Mesodermal cell (in vitro differentiated cells): ENCODE results near the gene HSF2BP.
"Not testable (repeated sequence)": the region's sequence is repeated elsewhere in the genome, so short reads cannot be mapped to it uniquely, and the experiment has no call there.

ENCODE experiments used
- H3K27ac ChIP-seq: 2 replicates; pipeline ENCODE4 v1.7.0; 2013; ENCODE audit warnings: mild to moderate bottlenecking, low read depth, low read length, moderate library complexity; ENCODE audit not compliant: severe bottlenecking
- H3K36me3 ChIP-seq: 2 replicates; pipeline ENCODE4 v1.7.1; 2013; ENCODE audit warnings: mild to moderate bottlenecking, low read length, moderate library complexity; ENCODE audit not compliant: control insufficient read depth, insufficient read depth
- H3K4me1 ChIP-seq: one replicate; pipeline ENCODE4 v1.7.1; 2013; ENCODE audit warnings: mild to moderate bottlenecking, low read length; ENCODE audit not compliant: insufficient read depth, control insufficient read depth, poor library complexity, severe bottlenecking
- H3K4me3 ChIP-seq: 2 replicates; pipeline ENCODE4 v1.7.0; 2013; ENCODE audit warnings: low read length, control low read depth, mild to moderate bottlenecking; ENCODE audit not compliant: insufficient read depth, poor library complexity, severe bottlenecking; ENCODE audit errors: extremely low read depth
- H3K9me3 ChIP-seq: 2 replicates; pipeline ENCODE4 v1.7.1; 2013; ENCODE audit warnings: mild to moderate bottlenecking, low read length, moderate library complexity; ENCODE audit not compliant: control insufficient read depth
- WGBS, 2 experiments: methylation state at CpG; one replicate each; pipeline ENCODE4 v1.1.5; 2013; ENCODE audit warnings: missing lambda C conversion rate in 2 of 2; ENCODE audit not compliant: insufficient coverage in 2 of 2; 5-methylcytosine and 5-hydroxymethylcytosine counted together

The HSF2BP gene

GRCh38 chr21:43573921-43574320, 85.4 kb downstream of the HSF2BP start:
- Histone ChIP-seq H3K27ac (no peak overlapping the region), H3K4me1 (no peaks in the 10 kb centered on the region), H3K9me3 (no peaks in the 10 kb centered on the region), H3K36me3 (no peaks in the 10 kb centered on the region), H3K4me3 (no peak overlapping the region)
- 88 to 96% methylated on average over 6 to 7 of the region's 7 CpGs for WGBS, 2 experiments

GRCh38 chr21:43572446-43572845, 86.8 kb downstream of the HSF2BP start:
- Histone ChIP-seq H3K4me1 (no peaks in the 10 kb centered on the region), H3K36me3 (no peaks in the 10 kb centered on the region), H3K4me3 (no peak overlapping the region), H3K27ac (no peak overlapping the region), H3K9me3 (no peaks in the 10 kb centered on the region)
- 84 to 95% methylated on average over 4 of the region's 5 CpGs for WGBS, 2 experiments

DNA sequence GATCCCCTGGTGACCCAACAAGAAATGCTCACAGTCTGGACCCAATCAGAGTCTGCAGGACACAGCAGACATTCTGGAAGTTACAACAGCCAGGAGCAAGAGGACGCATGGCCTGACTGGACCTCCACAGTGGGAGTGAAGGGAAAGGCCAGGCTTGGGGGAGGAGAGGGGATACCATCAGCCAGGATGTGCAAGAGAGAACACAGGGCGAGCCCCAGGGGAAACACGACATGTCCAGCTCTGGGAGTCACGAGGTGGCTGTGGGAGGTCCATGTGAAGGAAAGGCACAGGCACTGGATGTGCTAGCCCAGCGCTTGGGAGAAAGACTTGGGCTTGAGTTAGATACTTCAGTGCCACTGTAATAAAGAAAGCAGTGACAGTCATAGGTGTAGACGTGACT, 87.3 kb downstream of the HSF2BP start:
- WGBS, 2 experiments: 87 to 96% methylated on average over 6 of the region's 6 CpGs
- Histone ChIP-seq H3K4me3 (no peak overlapping the region), H3K9me3 (no peaks in the 10 kb centered on the region), H3K27ac (no peak overlapping the region), H3K4me1 (no peaks in the 10 kb centered on the region), H3K36me3 (no peaks in the 10 kb centered on the region)

GRCh38 chr21:43570195-43570594, 89.1 kb downstream of the HSF2BP start:
- not testable (repeated sequence) for H3K4me3 ChIP-seq, H3K4me1 ChIP-seq, H3K27ac ChIP-seq, H3K9me3 ChIP-seq, H3K36me3 ChIP-seq
- WGBS, 2 experiments: no CpG with 5 or more reads among the region's 3 CpGs

DNA sequence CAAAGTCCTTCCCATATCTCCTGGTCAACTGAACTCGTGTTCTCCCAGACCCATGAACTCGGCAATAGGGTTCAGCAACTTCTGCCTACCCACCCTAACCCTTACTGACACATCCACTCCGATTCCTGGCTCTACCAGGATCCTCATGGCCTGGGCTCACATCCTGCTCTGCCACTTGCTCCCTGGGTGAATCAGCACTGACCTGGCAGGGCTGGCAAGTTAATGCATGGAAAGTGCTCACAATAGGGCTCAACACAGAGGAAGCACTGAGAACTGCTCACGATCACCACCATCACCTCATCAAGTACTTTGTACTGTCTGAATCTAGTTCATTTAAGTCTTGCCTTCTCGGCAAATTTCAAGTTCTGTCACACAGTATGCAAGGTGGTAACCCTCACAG, 96.8 kb downstream of the HSF2BP start:
- H3K4me3 ChIP-seq, H3K4me1 ChIP-seq, H3K36me3 ChIP-seq, H3K9me3 ChIP-seq, H3K27ac ChIP-seq: not testable (repeated sequence)
- no CpG with 5 or more reads among the region's 5 CpGs for WGBS, 2 experiments

DNA sequence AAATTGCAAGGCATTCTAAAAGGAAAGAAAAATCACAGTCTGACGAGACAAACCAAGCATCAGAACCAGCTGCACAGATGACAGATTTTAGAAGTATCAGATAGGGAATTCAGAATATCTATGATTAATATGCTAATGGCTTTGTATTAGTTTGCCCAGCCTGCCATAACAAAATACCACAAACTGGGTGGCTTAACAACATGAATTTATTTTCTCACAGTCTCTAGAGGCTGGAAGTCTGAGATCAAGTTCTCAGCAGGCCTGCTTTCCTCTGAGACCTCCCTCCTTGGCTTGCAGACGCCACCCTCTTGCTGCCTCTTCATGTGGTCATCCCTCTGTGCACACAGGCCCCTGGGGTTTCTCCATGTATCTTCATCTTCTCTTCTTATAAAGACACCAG, 118.7 kb downstream of the HSF2BP start:
- no CpG with 5 or more reads among the region's 2 CpGs for WGBS, 2 experiments
- not testable (repeated sequence) for H3K4me1 ChIP-seq, H3K4me3 ChIP-seq, H3K36me3 ChIP-seq, H3K9me3 ChIP-seq, H3K27ac ChIP-seq

DNA sequence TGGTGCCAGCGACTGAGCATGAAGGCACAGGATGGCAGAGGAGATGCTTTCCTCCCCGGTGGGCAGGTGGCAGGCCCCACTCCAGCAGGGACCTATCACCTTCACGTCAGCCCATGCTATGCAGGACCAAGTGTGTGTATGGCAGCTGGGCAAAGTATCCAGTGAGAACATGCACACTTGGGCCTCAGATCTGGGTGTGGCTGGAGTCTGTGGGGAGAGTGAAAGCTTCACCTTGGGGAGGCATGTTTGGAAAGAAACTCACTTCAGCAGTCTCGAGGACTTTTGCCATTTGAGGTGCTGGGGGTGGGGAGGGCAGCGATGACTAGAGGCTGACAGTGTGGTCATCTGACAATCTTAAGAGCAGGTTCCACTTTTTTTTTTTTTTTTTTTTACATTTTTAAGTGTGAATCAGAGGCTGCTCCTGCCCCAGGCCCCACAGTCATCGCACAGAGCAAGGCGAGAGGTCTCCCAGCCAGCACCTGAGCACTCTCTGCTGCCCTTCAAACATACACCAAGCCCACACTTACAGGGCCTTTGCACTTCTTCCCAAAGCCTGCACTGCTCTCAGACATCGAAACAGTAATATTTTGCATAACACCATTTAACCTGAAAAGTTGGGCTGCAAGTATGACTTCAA, 136.7 kb downstream of the HSF2BP start:
- not testable (repeated sequence) for H3K4me1 ChIP-seq, H3K4me3 ChIP-seq
- WGBS, 2 experiments: no CpG with 5 or more reads among the region's 8 CpGs

DNA sequence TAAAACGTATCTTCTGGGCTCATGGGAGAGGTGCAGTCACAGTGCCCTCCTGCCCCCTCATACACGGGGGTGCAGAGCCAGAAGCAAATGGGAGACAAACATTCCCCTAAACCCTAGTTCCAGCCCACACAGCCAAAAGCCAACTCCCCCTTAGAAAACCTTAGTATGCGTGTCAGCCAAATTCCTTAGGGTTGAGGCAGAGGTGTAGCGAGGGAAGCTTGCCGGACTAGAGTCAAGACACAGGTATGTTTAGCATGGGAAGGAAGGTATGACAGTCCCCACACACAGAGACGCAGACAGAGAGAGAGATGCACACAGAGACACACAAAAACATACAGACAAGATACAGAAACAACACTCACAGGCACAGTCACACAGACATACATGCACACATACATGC, 141.6 kb downstream of the HSF2BP start:
- not testable (repeated sequence) for H3K4me1 ChIP-seq, H3K36me3 ChIP-seq
- WGBS, 2 experiments: no CpG with 5 or more reads among the region's 6 CpGs

More for the DNA sequence above, 136.7 kb downstream of the HSF2BP start:
- not testable (repeated sequence) for H3K27ac ChIP-seq, H3K9me3 ChIP-seq, H3K36me3 ChIP-seq

DNA sequence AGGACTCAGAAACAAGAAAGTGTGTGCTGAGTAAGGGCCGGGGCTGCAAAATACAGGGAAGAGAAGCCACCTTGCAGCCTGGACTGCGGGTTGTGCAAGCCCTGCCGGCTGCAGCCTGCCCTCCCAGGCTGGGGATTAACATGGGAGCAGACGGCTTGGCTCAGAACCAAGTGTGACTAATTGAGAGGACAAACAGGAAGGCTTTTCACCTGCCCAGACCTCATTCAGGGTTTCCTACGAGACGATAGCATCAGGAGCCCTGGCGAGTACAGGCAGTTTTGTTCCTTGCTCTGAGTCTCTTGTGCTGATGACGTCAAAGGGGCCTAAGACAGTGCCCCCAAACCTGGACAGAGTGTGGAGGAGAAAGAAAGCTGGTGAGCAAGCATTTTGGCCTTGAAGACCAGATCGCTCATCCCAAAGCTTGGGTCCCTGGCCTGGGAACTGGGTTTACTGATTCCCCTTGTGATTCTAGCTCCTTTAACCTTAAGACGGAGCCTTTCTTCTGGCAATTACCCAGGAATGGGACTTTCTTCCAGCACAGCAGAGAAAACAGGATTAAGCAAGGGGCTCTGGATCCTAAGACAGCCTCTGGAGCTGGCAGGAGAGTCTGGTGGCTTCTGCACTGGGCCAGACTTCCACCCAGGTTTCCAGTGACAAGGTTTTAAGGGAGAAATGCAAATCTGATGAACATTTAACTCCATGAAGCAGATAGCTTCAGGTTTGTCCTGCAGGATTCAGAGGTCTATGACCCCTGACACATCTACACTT, 142.2 kb downstream of the HSF2BP start:
- not testable (repeated sequence) for H3K36me3 ChIP-seq, H3K9me3 ChIP-seq, H3K4me1 ChIP-seq, H3K4me3 ChIP-seq, H3K27ac ChIP-seq
- no CpG with 5 or more reads among the region's 10 CpGs for WGBS, 2 experiments

More for the DNA sequence above, 141.6 kb downstream of the HSF2BP start:
- not testable (repeated sequence) for H3K9me3 ChIP-seq, H3K4me3 ChIP-seq, H3K27ac ChIP-seq

DNA sequence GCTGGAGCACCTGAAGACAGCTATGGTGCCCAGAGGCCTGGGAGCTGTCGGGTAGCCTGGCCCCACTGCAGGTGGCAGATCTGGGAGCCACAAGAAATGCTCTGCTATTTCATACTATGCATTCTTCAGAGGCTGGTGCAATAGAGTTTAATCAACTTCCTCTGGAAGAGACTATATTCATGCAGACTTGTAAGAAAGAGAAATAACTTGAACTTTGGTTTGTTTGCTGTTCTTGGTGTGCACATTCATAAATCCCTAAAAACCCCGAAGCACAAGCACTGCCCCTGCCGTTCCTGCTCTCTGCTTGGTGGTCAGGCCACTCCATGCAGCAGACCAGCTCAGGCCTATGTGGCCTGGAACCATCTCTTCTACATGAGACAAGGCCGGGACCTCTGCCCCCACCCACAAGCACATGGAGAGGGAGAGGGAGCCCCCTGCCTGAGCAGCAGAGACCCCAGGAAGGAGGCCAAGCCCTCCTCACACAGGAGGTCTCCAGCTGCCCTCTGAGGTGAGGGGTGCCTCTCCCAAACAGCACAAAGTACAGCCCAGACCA, 142.9 kb downstream of the HSF2BP start:
- not testable (repeated sequence) for H3K9me3 ChIP-seq, H3K4me3 ChIP-seq
- no CpG with 5 or more reads among the region's 4 CpGs for WGBS, 2 experiments

DNA sequence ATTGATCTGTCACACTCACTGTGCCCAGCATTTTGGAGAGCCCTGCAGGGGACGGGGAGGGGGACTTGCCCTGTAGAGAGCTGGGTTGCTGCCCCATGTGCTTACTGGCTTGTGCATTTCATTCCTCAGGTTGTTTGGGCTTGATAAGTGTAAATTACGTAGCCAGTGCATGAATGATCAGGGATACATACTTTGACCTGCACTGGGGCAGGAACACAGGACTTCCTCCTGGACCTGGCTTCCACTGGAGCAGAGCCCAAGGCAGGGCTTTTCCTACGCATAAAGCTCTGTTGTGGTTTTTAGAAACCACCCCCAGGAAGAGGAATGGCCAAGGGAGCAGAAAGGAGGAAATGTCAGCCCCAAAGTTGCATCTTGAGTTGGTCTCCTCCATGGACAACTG, 144.5 kb downstream of the HSF2BP start:
- not testable (repeated sequence) for H3K4me3 ChIP-seq, H3K27ac ChIP-seq, H3K9me3 ChIP-seq, H3K36me3 ChIP-seq, H3K4me1 ChIP-seq
- no CpG with 5 or more reads among the region's 3 CpGs for WGBS, 2 experiments

More for the DNA sequence above, 142.9 kb downstream of the HSF2BP start:
- not testable (repeated sequence) for H3K4me1 ChIP-seq, H3K27ac ChIP-seq, H3K36me3 ChIP-seq
